ENCODE results near the gene LONRF3.

The LONRF3 gene

DNA sequence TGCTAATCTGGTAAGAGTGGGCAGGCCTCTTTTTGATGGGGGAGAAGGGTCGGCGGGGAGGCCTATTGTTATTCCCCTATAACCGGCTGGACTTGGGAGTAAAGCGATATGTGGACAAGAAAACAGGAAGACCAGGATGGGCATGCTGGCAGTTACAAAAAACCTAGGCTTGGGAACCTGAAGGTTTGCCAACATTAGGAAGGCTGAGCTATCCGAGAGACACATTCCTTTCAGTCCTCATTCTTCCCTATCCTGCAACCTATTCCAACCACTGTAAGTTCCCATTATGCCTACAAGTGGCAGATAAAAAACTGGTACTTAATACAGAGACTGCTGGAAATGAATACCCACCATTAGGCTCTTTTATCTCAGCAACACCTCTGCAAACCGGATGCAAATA is 66.0 kb downstream of the LONRF3 start:
- no peak for ATAC-seq

DNA sequence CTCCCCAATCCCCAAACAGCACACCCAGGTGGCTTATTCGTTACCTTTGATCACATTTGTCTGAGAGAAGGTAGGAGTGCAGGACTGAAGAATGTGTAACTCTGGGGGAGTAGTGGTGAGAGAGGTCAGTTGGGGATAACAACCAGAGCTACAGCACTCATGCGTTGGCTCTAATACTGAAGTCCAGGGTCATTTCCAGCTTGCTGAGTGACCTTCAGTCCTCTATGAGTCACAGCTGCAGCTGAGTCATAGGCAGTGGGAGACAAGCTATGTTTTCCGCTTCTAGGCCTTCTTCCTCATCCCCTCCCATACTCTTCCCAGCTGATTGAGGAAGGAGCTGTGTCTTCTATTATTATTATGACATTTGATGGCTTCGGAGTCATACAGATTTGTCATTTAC is 66.8 kb downstream of the LONRF3 start:
- no peak for ATAC-seq

DNA sequence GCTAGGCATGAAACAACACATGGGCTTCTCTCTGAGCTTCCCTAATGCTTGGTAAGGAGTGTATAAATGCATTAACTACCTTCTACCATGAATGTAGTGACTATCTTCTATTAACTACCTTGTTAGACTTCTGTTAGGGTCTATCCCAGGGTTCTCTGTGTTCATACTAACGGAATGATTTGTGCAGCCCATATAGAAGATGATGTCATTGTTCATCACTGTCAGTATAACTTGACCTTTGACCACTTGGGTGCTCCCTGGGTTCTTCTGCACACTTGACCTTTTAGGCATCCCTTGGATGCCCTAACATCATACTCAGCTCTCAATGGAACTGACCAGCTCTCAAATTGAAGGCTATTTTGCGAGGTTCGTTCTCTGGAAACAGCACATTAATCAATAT is 67.6 kb downstream of the LONRF3 start:
- no peak for ATAC-seq

DNA sequence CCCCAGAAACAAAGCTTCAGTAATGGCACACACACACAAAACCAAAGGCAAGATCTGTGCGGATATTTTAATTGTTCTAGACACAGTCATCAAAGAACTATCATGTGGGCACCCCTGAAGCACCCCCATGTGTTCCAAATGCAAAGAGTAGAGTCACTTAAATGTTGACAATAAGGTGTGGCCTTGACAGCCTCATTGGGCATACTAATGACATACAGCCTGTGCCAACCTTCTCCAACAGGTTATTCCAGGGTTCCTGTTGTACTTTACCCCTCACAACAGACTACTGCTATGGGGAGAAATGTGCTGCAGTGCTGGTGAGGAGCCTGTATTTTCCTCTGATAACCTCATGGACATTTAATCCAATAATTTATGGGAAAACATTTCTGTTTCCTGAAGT is 68.6 kb downstream of the LONRF3 start:
- no peak for ATAC-seq

DNA sequence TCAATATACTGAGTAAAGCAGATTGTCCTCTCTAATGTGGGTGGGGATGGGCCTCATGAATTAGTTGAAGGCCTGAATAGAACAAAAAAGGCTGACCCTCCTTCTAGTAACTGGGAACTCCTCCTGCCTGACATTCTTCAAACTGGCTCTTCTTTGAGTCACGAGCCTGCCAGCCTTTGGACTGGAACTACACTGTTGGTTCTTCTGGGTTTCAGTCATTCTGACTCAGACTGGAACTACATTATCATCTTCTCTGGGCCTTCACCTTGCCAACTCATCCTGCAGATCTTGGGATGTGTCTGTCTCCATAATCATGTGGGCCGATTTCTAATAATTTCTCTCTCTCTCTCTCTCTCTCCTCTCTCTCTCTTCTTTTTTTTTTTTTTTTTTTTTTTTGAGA is 71.5 kb downstream of the LONRF3 start:
- ATAC-seq = peak in 1 of 2 donors; percentile 32

DNA sequence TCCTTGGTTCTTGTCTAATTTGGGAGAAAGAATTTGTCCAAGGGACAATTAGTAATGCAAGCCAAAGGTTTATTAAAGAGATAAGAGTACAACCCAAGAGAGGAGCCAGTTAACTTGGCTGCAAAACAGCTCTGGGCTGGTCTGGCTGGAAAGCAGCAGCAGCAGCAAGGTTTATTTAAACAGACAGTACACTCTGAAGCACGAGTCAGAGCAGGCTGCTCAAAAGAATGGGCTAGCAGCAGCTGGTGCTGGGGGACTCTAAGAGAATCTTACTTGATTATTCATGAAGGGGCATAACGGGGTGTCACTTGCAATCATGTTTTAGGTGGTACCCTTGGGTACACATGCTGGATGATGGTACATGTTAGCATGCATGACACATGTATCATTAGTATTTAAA is 81.3 kb downstream of the LONRF3 start:
- ATAC-seq = no peak

DNA sequence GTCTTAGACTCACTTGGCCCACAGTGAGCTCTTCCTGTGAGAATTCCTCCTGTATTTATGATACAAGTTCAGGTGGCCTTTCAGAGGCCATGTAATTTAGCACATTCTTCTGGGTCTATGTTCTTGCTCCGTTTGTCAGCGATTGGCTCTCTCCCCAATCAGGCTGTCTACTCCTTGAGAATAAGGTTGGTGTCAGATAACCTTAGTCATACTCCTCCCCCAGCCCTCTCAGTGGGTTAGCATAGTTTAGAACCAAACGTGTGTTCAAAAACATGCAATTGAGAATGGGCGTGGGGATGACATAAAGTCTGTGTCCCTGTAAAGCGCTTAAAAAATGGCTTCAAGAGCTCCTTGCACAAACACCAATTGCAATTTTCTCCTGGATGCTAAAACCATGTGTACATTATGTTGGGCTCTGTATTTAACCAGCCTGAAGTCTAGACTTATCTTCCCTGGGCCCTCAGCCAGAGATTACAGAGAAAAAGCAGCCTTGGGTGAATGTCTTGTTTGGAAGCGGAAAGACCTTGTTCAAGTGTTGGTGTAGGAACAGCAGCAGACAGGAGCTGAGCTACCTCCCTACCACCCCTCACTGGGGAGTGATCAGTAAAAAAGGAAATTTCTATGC is 88.4 kb downstream of the LONRF3 start:
- ATAC-seq = no peak

DNA sequence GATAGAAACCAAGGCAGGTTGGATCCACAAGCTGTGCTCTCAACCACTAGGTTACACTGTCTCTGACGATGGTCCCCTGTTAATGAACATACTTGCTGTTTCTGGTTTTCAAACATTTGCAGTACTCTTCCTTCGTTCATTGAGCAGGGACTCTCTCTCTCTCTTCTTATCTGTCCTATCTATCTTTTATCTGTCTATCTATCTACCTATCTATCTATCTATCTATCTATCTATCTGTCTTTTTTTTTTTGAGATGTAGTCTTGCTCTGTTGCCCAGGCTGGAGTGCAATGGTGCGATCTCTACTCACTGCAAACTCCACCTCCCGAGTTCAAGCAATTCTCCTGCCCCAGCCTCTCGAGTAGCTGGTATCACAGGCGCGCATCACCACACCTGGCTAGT is 89.0 kb downstream of the LONRF3 start:
- ATAC-seq = no peak

DNA sequence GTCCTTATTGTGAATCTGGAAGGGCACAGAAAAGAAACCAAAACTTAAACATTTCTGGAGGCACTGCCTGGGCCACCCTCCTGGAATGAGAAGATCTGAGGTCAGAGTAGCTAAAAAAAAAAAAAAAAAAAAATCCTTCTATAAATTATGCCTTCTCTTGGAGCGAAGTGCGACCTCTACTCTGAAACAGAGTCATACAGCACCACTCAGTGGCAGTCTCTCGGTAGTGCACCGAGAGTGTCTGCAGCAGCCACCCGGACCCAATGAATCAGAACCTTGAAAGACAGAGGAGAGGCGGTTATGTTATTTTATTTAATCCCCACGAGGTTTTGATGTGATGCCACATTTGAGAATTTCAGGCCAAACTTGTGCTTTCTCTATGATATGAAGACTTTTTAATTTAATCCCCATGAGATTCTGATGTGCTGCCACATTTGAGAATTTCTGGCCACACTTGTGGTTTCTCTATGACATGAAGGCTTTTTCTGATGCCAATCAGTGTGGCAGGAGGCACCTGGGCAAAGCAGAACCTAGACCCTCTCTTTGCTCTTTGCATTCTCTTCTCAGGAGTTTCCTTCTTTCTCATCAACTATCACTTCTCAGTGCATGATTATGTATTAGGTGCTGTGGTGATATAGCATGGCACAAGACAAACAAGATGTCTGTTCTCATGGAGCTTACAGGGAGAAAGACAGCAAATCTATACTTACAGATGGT is 92.8 kb downstream of the LONRF3 start:
- ATAC-seq = peak in 1 of 2 donors; percentile 24

Data from activated CD4-positive, CD25-positive, alpha-beta regulatory T cell treated with anti-CD3 and anti-CD28 coated beads, Interleukin-2, amount 50 U/mL, for 24 hours (primary cell).